Measurements from ENCODE around the gene SIGLEC12. TPM values are rescaled to one million over a fixed set of nuclear protein-coding genes. Genes with fewer than 3 reads are reported as not detected.

The SIGLEC12 gene
- total RNA-seq, 1 donor from 2014 or later, result not detected

DNA sequence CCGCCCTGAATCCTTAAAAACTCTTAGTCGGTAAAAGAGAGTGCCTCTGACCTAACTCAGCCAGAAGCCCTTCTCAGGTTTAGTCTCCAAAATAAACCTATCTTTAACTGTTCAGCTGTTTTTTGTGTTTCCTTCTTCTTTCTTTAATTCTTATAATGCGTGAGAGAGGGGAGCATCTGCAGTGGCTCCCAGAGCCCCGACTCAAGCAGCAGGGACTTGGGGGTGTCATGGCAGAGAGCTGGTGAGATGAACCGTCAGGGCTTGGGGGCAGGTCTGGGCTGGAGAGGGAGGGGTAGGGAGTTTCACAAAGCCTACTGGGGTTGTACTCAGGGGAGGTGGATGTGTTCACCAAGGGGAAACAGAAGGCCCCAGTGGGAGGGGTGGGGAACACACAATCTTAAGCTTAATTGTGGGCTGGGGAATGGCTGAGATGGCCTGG lies 46.6 kb upstream of the SIGLEC12 start:
- peaks cover 62% of the 10 kb centered on the region for H3K4me1 Mint-ChIP-seq (ENCODE audit: unreplicated experiment)
- H3K36me3 Mint-ChIP-seq (ENCODE audit: low read depth, unreplicated experiment), result no peaks in the 10 kb centered on the region
- H3K27me3 Mint-ChIP-seq (ENCODE audit: unreplicated experiment), result peaks cover 22% of the 10 kb centered on the region
- DNase-seq (ENCODE audit: low spot score), result no peak
- H3K9me3 Mint-ChIP-seq (ENCODE audit: unreplicated experiment), result no peaks in the 10 kb centered on the region
- H3K27ac Mint-ChIP-seq (ENCODE audit: unreplicated experiment), result peak overlapping the region; percentile 98
- TF ChIP-seq, protein P1, sequence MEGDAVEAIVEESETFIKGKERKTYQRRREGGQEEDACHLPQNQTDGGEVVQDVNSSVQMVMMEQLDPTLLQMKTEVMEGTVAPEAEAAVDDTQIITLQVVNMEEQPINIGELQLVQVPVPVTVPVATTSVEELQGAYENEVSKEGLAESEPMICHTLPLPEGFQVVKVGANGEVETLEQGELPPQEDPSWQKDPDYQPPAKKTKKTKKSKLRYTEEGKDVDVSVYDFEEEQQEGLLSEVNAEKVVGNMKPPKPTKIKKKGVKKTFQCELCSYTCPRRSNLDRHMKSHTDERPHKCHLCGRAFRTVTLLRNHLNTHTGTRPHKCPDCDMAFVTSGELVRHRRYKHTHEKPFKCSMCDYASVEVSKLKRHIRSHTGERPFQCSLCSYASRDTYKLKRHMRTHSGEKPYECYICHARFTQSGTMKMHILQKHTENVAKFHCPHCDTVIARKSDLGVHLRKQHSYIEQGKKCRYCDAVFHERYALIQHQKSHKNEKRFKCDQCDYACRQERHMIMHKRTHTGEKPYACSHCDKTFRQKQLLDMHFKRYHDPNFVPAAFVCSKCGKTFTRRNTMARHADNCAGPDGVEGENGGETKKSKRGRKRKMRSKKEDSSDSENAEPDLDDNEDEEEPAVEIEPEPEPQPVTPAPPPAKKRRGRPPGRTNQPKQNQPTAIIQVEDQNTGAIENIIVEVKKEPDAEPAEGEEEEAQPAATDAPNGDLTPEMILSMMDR (IDR thresholded peaks at IDR 0.05; ENCODE audit: unreplicated experiment), result no peak
- H3K4me3 Mint-ChIP-seq (ENCODE audit: unreplicated experiment), result peak overlapping the region; percentile 74

DNA sequence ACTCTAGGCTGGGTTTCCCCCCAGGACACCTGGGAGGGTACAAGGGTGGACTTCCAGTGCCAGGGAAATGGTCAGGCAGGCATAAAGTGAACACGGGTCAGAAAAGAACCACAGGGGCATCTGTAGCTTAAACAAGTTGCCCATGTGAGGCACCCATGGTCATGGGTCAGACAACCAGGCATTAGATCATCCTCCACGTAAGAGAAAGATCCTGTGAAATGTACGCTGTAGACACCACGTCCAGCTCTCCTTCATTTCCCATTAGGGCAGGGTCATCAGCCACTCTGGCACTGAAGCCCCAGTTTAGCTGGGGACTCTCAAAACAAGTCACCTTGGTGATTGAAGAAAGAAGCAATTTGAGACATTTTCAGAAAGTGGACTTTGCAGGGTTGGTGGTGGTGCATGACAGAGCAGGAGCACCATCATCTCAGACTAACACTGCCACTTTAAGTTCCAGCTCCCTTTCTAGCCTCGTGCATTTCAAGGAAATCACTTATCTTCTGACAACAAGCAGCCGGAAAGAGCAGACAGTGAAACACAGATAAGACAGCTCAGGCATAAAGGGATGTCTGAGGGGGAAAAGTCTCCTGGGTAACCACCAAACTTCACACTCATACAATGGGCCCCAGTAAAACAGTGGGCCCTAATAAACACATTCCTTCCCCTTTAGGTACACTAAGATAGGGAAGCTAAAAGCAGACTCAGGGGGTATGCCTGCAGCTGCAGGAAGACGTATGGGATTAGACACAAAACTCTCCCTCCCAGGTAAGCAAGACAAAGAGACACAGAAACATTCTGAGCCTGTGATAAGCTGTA lies 46.0 kb upstream of the SIGLEC12 start:
- TF ChIP-seq, protein P1 (IDR thresholded peaks at IDR 0.05; ENCODE audit: unreplicated experiment), result no peak
- Mint-ChIP-seq H3K9me3 (ENCODE audit: unreplicated experiment) (no peaks in the 10 kb centered on the region), H3K27ac (ENCODE audit: unreplicated experiment) (peak overlapping the region; percentile 98), H3K4me3 (ENCODE audit: unreplicated experiment) (peak overlapping the region; percentile 74), H3K4me1 (ENCODE audit: unreplicated experiment) (peaks cover 63% of the 10 kb centered on the region), H3K27me3 (ENCODE audit: unreplicated experiment) (peaks cover 22% of the 10 kb centered on the region), H3K36me3 (ENCODE audit: low read depth, unreplicated experiment) (no peaks in the 10 kb centered on the region)
- no peak for DNase-seq (ENCODE audit: low spot score)

DNA sequence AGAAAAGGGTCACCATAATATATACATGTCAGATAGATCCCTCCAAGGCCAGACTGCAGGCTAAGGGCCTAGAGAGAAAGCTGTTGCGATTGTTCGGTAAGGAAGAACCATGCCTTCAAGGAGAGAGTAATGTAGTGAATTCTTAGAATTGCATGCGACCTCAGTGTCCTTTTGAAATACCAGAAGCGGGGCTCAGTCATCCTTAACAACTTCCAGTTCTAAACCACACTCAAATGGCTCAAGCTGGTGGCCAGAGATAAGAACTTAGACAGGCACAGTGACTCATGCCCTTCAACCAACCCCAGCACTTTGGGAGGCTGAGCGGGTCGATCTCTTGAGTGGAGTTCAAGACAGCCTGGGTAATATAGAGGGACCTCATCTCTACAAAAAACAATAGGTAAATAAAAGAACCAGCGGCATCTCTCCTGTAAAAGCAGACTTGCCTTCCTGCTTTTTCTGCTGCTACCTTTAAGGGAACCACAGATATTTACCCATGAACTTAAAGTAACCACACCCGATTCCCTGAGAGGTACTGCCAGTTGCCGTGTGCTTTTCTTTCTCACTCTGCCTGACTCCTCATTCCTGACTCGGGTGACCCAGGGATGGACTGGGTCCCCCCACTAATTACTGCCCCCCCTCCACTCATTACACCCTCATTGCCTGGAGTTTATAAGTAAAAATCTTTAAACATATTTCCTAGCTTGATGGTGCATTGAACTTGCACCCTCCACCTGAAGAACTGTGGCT lies 45.2 kb upstream of the SIGLEC12 start:
- peak overlapping the region; percentile 14 for H3K4me3 Mint-ChIP-seq (ENCODE audit: unreplicated experiment)
- H3K4me1 Mint-ChIP-seq (ENCODE audit: unreplicated experiment), result peaks cover 63% of the 10 kb centered on the region
- peak; percentile 54 for DNase-seq (ENCODE audit: low spot score)
- H3K9me3 Mint-ChIP-seq (ENCODE audit: unreplicated experiment), result no peaks in the 10 kb centered on the region
- H3K27me3 Mint-ChIP-seq (ENCODE audit: unreplicated experiment), result peaks cover 23% of the 10 kb centered on the region
- peak overlapping the region; percentile 98 for H3K27ac Mint-ChIP-seq (ENCODE audit: unreplicated experiment)
- no peaks in the 10 kb centered on the region for H3K36me3 Mint-ChIP-seq (ENCODE audit: low read depth, unreplicated experiment)
- TF ChIP-seq, protein P1 (IDR thresholded peaks at IDR 0.05; ENCODE audit: unreplicated experiment), result no peak

DNA sequence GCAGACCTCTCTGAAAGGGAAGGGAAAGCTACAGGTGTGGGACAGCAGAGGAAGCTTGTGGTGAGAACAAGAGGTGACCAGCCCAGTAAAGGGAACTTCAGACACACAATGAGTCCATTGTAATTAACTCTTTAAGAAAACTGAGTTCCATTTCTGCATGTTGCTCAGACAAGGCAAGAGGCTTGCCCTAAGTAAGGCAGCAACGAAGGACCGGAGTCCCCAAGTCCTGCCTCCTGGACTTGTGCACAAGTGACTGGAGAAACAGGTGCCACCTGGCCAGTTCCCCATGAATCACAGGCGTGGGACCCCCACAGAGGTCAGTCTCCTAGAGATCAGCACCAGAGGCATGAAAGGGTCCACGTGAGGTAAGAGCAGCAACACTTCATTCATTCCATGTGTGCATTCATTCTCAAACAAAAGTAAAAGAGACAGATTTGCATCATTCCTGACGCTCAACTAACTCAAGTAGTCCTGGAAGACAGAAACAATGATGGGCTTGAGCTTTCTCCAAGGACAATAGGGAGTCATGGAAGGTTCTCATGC lies 44.6 kb upstream of the SIGLEC12 start:
- peaks cover 60% of the 10 kb centered on the region for H3K4me1 Mint-ChIP-seq (ENCODE audit: unreplicated experiment)
- TF ChIP-seq, protein P1 (IDR thresholded peaks at IDR 0.05; ENCODE audit: unreplicated experiment), result no peak
- no peak for DNase-seq (ENCODE audit: low spot score)
- H3K9me3 Mint-ChIP-seq (ENCODE audit: unreplicated experiment), result no peaks in the 10 kb centered on the region
- peak overlapping the region; percentile 14 for H3K4me3 Mint-ChIP-seq (ENCODE audit: unreplicated experiment)
- peaks cover 22% of the 10 kb centered on the region for H3K27me3 Mint-ChIP-seq (ENCODE audit: unreplicated experiment)
- no peaks in the 10 kb centered on the region for H3K36me3 Mint-ChIP-seq (ENCODE audit: low read depth, unreplicated experiment)
- peak overlapping the region; percentile 98 for H3K27ac Mint-ChIP-seq (ENCODE audit: unreplicated experiment)
